HepG2 (cell line): ENCODE measurements around the gene SECTM1. TPM values are rescaled to one million over a fixed set of nuclear protein-coding genes. Genes with fewer than 3 reads are reported as not detected.
A peak's percentile ranks its signal among the peaks of the same experiment; 100 is the strongest.

Source experiments
- GZF1 ChIP-seq: sonication (generic); formaldehyde crosslinking; IDR thresholded peaks from 2 replicates; pipeline ENCODE4 v1.5.1; 2020; ENCODE audit warnings: mild to moderate bottlenecking, missing genetic modification reagents
- NFIC ChIP-seq: IDR thresholded peaks from 2 replicates; pipeline ENCODE4 v1.6.1; 2012; ENCODE audit warnings: mild to moderate bottlenecking, low read length, inconsistent platforms
- NFYB ChIP-seq: sonication (generic); formaldehyde crosslinking; IDR thresholded peaks from 2 replicates; pipeline ENCODE4 v1.4.0; 2020; ENCODE audit warnings: missing genetic modification reagents
- SMAD3 ChIP-seq: sonication (generic); formaldehyde crosslinking; IDR thresholded peaks from 2 replicates; pipeline ENCODE4 v1.4.0; 2020; ENCODE audit warnings: missing genetic modification reagents
- SOX13 ChIP-seq, 3 experiments: fragments of 450-650 bp in 1 of 3; sonication (generic) in 1 of 3; formaldehyde crosslinking in 1 of 3; IDR thresholded peaks in 2 of 3; conservative IDR thresholded peaks in 1 of 3; 2 replicates each; pipeline versions ENCODE4 v1.5.0 to v1.6.1; 2016 to 2020; ENCODE audit warnings: antibody characterized with exemption in 1 of 3, mild to moderate bottlenecking in 1 of 3, missing compliant biosample characterization in 1 of 3, missing genetic modification reagents in 1 of 3, moderate library complexity in 1 of 3
- TARDBP ChIP-seq: sonication (generic); formaldehyde crosslinking; IDR thresholded peaks from 2 replicates; pipeline ENCODE4 v1.8.0; 2022; ENCODE audit warnings: mild to moderate bottlenecking, missing genetic modification reagents
- YEATS2 ChIP-seq: sonication (generic); formaldehyde crosslinking; IDR thresholded peaks from 2 replicates; pipeline ENCODE4 v1.4.0; 2020; ENCODE audit warnings: missing genetic modification reagents, borderline replicate concordance
- ZFP36L2 ChIP-seq: sonication (generic); formaldehyde crosslinking; IDR thresholded peaks from 2 replicates; pipeline ENCODE4 v1.4.0; 2020; ENCODE audit warnings: missing genetic modification reagents
- ZNF230 ChIP-seq: sonication (generic); formaldehyde crosslinking; IDR thresholded peaks from 2 replicates; pipeline ENCODE4 v1.4.0; 2020; ENCODE audit warnings: mild to moderate bottlenecking, missing genetic modification reagents
- ZNF350 ChIP-seq: sonication (generic); formaldehyde crosslinking; IDR thresholded peaks from 2 replicates; pipeline ENCODE4 v1.4.0; 2020; ENCODE audit warnings: mild to moderate bottlenecking, low read depth, missing genetic modification reagents, borderline replicate concordance
- polyA plus RNA-seq, 8 experiments: library from polyadenylated mRNA; depleted of rRNA in 3 of 8; stranded (reverse) in 7 of 8; unstranded in 1 of 8; fragments of >200 nt; fragmentation: Illumina TruSeq in 4 of 8; extraction: Trizol in 4 of 8; gene quantifications; 2 replicates each; pipeline versions ENCODE4 v1.2.1 to v1.2.3, GENCODE V29; 2011 to 2016; ENCODE audit warnings: low read depth in 4 of 8, missing spikeins in 1 of 8, mixed read lengths in 1 of 8; ENCODE audit not compliant: insufficient read depth in 1 of 8
- total RNA-seq, 5 experiments: library from RNA; depleted of rRNA; stranded (reverse); fragments of >200 nt; fragmentation: Illumina TruSeq; extraction: Trizol; gene quantifications; 2 replicates each; pipeline ENCODE4 v1.2.3, GENCODE V29; 2016; ENCODE audit warnings: low read depth in 1 of 5
- TF ChIP-seq, protein P1 (sequence below): sonication (generic); formaldehyde crosslinking; IDR thresholded peaks from 2 replicates; pipeline ENCODE4 v1.5.1; 2020; ENCODE audit warnings: mild to moderate bottlenecking, missing genetic modification reagents, moderate library complexity
- TF ChIP-seq, protein P2 (sequence below): sonication (generic); formaldehyde crosslinking; IDR thresholded peaks from 2 replicates; pipeline ENCODE4 v1.5.1; 2020; ENCODE audit warnings: missing genetic modification reagents, mild to moderate bottlenecking, borderline replicate concordance
- TF ChIP-seq, protein P3 (sequence below): sonication (generic); formaldehyde crosslinking; IDR thresholded peaks from 2 replicates; pipeline ENCODE4 v1.5.0; 2020; ENCODE audit warnings: missing genetic modification reagents
- TF ChIP-seq, protein P4 (sequence below): sonication (generic); formaldehyde crosslinking; IDR thresholded peaks from 2 replicates; pipeline ENCODE4 v1.4.0; 2020; ENCODE audit warnings: mild to moderate bottlenecking, low read depth, missing genetic modification reagents
- TF ChIP-seq, protein P5 (sequence below): sonication (generic); formaldehyde crosslinking; IDR thresholded peaks from 2 replicates; pipeline ENCODE4 v1.5.1; 2020; ENCODE audit warnings: mild to moderate bottlenecking, moderate library complexity, missing genetic modification reagents
- TF ChIP-seq, protein P6 (sequence below): sonication (generic); formaldehyde crosslinking; IDR thresholded peaks from 2 replicates; pipeline ENCODE4 v1.4.0; 2020; ENCODE audit warnings: mild to moderate bottlenecking, missing genetic modification reagents

Gene SECTM1
- total and polyA plus RNA-seq, 2 of the 13 experiments (the other 11 are each of a cell fraction or from before 2014, with no cell fraction given): 3.5 to 5.3 TPM

DNA sequence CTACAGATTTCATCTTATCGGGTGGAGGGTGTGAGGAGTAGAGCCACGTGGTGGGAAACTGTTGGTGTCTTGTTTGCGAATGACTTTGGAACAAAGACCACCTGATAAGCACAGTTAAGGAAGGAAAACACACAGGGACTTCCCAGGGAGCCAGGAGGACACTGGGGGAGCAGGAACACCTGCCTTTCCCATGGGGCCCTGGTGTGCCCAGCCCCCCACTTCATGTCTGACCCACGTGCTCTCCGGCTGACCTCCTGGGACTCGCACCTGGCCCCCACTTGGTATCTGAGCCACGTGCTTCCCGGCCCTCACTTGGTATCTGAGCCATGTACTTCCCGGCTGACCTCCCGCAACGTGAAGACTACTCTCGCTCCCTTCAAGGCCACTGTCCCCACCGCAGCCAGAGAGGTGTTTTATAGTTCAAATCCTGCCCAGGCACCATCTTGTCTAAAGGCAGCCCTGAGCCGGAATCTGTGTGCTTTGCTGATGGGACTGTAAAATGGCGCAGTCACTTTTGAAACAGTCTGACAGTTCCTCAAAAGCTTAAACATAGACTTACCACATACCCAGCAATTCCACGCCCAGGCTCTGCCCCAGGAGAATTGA is 54.7 kb downstream of the SECTM1 start (continued):
- TF ChIP-seq, protein P1, sequence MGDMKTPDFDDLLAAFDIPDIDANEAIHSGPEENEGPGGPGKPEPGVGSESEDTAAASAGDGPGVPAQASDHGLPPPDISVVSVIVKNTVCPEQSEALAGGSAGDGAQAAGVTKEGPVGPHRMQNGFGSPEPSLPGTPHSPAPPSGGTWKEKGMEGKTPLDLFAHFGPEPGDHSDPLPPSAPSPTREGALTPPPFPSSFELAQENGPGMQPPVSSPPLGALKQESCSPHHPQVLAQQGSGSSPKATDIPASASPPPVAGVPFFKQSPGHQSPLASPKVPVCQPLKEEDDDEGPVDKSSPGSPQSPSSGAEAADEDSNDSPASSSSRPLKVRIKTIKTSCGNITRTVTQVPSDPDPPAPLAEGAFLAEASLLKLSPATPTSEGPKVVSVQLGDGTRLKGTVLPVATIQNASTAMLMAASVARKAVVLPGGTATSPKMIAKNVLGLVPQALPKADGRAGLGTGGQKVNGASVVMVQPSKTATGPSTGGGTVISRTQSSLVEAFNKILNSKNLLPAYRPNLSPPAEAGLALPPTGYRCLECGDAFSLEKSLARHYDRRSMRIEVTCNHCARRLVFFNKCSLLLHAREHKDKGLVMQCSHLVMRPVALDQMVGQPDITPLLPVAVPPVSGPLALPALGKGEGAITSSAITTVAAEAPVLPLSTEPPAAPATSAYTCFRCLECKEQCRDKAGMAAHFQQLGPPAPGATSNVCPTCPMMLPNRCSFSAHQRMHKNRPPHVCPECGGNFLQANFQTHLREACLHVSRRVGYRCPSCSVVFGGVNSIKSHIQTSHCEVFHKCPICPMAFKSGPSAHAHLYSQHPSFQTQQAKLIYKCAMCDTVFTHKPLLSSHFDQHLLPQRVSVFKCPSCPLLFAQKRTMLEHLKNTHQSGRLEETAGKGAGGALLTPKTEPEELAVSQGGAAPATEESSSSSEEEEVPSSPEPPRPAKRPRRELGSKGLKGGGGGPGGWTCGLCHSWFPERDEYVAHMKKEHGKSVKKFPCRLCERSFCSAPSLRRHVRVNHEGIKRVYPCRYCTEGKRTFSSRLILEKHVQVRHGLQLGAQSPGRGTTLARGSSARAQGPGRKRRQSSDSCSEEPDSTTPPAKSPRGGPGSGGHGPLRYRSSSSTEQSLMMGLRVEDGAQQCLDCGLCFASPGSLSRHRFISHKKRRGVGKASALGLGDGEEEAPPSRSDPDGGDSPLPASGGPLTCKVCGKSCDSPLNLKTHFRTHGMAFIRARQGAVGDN (CRISPR knock-in tag): peak; percentile 83
- TF ChIP-seq NFIC (no peak), SOX13 (IDR thresholded peaks at IDR 0.05) (no peak), SOX13 (CRISPR knock-in tag; conservative IDR thresholded peaks at IDR 0.05 in 1 of 2, IDR thresholded peaks at IDR 0.05 in 1 of 2) (0 out of 4 replicates have a peak, but pooled peaks of 1 of the 2 experiments have one; percentile 18), ZNF230 (0 out of 2 replicates have a peak, but pooled peaks have one; percentile 38), ZFP36L2 (CRISPR knock-in tag) (no peak), ZNF350 (0 out of 2 replicates have a peak, but pooled peaks have one; percentile 30), NFYB (no peak), TARDBP (CRISPR knock-in tag) (no peak), YEATS2 (CRISPR knock-in tag) (no peak), SMAD3 (CRISPR knock-in tag) (no peak), GZF1 (CRISPR knock-in tag) (no peak)
- TF ChIP-seq, protein P2, sequence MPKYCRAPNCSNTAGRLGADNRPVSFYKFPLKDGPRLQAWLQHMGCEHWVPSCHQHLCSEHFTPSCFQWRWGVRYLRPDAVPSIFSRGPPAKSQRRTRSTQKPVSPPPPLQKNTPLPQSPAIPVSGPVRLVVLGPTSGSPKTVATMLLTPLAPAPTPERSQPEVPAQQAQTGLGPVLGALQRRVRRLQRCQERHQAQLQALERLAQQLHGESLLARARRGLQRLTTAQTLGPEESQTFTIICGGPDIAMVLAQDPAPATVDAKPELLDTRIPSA (CRISPR knock-in tag): no peak
- TF ChIP-seq, protein P3, sequence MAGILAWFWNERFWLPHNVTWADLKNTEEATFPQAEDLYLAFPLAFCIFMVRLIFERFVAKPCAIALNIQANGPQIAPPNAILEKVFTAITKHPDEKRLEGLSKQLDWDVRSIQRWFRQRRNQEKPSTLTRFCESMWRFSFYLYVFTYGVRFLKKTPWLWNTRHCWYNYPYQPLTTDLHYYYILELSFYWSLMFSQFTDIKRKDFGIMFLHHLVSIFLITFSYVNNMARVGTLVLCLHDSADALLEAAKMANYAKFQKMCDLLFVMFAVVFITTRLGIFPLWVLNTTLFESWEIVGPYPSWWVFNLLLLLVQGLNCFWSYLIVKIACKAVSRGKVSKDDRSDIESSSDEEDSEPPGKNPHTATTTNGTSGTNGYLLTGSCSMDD: no peak
- TF ChIP-seq, protein P4, sequence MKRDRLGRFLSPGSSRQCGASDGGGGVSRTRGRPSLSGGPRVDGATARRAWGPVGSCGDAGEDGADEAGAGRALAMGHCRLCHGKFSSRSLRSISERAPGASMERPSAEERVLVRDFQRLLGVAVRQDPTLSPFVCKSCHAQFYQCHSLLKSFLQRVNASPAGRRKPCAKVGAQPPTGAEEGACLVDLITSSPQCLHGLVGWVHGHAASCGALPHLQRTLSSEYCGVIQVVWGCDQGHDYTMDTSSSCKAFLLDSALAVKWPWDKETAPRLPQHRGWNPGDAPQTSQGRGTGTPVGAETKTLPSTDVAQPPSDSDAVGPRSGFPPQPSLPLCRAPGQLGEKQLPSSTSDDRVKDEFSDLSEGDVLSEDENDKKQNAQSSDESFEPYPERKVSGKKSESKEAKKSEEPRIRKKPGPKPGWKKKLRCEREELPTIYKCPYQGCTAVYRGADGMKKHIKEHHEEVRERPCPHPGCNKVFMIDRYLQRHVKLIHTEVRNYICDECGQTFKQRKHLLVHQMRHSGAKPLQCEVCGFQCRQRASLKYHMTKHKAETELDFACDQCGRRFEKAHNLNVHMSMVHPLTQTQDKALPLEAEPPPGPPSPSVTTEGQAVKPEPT (CRISPR knock-in tag): peak; percentile 71; the same call in 1 of the 2 replicates
- TF ChIP-seq, protein P5, sequence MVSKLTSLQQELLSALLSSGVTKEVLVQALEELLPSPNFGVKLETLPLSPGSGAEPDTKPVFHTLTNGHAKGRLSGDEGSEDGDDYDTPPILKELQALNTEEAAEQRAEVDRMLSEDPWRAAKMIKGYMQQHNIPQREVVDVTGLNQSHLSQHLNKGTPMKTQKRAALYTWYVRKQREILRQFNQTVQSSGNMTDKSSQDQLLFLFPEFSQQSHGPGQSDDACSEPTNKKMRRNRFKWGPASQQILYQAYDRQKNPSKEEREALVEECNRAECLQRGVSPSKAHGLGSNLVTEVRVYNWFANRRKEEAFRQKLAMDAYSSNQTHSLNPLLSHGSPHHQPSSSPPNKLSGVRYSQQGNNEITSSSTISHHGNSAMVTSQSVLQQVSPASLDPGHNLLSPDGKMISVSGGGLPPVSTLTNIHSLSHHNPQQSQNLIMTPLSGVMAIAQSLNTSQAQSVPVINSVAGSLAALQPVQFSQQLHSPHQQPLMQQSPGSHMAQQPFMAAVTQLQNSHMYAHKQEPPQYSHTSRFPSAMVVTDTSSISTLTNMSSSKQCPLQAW (CRISPR knock-in tag): 0 out of 2 replicates have a peak, but pooled peaks have one; percentile 24
- TF ChIP-seq, protein P6, sequence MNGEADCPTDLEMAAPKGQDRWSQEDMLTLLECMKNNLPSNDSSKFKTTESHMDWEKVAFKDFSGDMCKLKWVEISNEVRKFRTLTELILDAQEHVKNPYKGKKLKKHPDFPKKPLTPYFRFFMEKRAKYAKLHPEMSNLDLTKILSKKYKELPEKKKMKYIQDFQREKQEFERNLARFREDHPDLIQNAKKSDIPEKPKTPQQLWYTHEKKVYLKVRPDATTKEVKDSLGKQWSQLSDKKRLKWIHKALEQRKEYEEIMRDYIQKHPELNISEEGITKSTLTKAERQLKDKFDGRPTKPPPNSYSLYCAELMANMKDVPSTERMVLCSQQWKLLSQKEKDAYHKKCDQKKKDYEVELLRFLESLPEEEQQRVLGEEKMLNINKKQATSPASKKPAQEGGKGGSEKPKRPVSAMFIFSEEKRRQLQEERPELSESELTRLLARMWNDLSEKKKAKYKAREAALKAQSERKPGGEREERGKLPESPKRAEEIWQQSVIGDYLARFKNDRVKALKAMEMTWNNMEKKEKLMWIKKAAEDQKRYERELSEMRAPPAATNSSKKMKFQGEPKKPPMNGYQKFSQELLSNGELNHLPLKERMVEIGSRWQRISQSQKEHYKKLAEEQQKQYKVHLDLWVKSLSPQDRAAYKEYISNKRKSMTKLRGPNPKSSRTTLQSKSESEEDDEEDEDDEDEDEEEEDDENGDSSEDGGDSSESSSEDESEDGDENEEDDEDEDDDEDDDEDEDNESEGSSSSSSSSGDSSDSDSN (CRISPR knock-in tag): 0 out of 2 replicates have a peak, but pooled peaks have one; percentile 24
